RWPE2 (cell line): Measurements from ENCODE around the gene TRAIP.

Experiments
- ATAC-seq: fragments of 200-7000 bp; cut with Tn5 transposase; 3 replicates; pipeline ENCODE4 v1.9.1; 2021; ENCODE audit warnings: low read depth
- DNase-seq: peaks from one replicate; pipeline ENCODE4 v3.0.0-alpha.2; 2020; ENCODE audit warnings: low spot score
- H3K27ac ChIP-seq: fragments of 450-650 bp; 2 replicates; pipeline ENCODE4 v1.5.1; 2017; ENCODE audit warnings: mild to moderate bottlenecking; ENCODE audit not compliant: poor library complexity, severe bottlenecking
- H3K27me3 ChIP-seq: fragments of 250-450 bp; sonication (Bioruptor Pico); 2 replicates; pipeline ENCODE4 v1.5.1; 2021; ENCODE audit warnings: mild to moderate bottlenecking, moderate library complexity; ENCODE audit not compliant: insufficient read depth, poor library complexity, severe bottlenecking
- H3K36me3 ChIP-seq: fragments of 250-450 bp; sonication (Bioruptor Pico); 2 replicates; pipeline ENCODE4 v1.5.1; 2020; ENCODE audit warnings: low read depth, mild to moderate bottlenecking, moderate library complexity
- H3K4me1 ChIP-seq: fragments of 250-450 bp; sonication (Bioruptor Pico); 2 replicates; pipeline ENCODE4 v1.5.1; 2021; ENCODE audit warnings: mild to moderate bottlenecking, moderate library complexity; ENCODE audit not compliant: insufficient read depth, poor library complexity, severe bottlenecking
- H3K4me3 ChIP-seq: fragments of 250-450 bp; sonication (Bioruptor Pico); 2 replicates; pipeline ENCODE4 v1.5.1; 2021; ENCODE audit warnings: mild to moderate bottlenecking, moderate library complexity; ENCODE audit not compliant: severe bottlenecking
- H3K9me3 ChIP-seq: fragments of 250-450 bp; sonication (Bioruptor Pico); 2 replicates; pipeline ENCODE4 v1.5.1; 2021; ENCODE audit warnings: mild to moderate bottlenecking, moderate library complexity; ENCODE audit not compliant: severe bottlenecking
- TF ChIP-seq, protein P1 (sequence below): fragments of 450-650 bp; IDR thresholded peaks from one replicate; pipeline ENCODE4 v1.5.1; 2017; ENCODE audit warnings: mild to moderate bottlenecking, moderate library complexity; ENCODE audit not compliant: poor library complexity, severe bottlenecking

Gene TRAIP

DNA sequence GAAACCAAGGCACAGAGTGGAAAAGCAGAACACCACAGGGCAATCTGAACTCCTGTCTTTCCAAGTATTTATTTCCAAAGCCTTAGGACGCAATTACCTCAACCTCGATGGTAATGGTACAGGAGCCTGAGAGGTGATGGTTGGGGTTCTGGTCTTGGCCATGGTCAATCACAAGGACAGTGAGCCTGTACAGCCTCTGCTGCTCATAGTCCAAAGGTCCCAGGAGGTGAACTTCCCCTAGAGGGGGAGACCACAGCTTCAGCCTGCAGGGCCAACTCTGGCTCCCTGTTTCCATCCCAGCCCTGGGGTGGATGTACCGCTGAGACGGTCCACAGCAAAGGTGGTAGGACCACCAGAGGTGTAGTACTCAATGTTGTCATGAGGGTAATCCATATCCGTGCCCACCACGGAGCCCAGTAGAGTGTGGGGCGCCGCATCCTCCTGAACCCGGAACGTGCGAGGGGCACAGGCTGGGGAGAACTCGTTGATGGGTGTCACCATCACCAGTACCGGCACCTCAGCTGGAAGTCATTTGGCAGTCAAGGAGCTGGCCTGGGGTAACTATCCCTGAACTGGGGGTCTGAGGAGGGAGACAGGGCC, 62.8 kb downstream of the TRAIP start:
- TF ChIP-seq, protein P1, sequence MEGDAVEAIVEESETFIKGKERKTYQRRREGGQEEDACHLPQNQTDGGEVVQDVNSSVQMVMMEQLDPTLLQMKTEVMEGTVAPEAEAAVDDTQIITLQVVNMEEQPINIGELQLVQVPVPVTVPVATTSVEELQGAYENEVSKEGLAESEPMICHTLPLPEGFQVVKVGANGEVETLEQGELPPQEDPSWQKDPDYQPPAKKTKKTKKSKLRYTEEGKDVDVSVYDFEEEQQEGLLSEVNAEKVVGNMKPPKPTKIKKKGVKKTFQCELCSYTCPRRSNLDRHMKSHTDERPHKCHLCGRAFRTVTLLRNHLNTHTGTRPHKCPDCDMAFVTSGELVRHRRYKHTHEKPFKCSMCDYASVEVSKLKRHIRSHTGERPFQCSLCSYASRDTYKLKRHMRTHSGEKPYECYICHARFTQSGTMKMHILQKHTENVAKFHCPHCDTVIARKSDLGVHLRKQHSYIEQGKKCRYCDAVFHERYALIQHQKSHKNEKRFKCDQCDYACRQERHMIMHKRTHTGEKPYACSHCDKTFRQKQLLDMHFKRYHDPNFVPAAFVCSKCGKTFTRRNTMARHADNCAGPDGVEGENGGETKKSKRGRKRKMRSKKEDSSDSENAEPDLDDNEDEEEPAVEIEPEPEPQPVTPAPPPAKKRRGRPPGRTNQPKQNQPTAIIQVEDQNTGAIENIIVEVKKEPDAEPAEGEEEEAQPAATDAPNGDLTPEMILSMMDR: no peak
- no peaks in the 10 kb centered on the region for H3K9me3 ChIP-seq
- no peaks in the 10 kb centered on the region for H3K4me1 ChIP-seq
- no peaks in the 10 kb centered on the region for H3K27me3 ChIP-seq
- no peaks in the 10 kb centered on the region for H3K36me3 ChIP-seq
- ATAC-seq (no peak), DNase-seq (no peak)
- H3K27ac ChIP-seq: no peak overlapping the region
- no peak overlapping the region for H3K4me3 ChIP-seq

DNA sequence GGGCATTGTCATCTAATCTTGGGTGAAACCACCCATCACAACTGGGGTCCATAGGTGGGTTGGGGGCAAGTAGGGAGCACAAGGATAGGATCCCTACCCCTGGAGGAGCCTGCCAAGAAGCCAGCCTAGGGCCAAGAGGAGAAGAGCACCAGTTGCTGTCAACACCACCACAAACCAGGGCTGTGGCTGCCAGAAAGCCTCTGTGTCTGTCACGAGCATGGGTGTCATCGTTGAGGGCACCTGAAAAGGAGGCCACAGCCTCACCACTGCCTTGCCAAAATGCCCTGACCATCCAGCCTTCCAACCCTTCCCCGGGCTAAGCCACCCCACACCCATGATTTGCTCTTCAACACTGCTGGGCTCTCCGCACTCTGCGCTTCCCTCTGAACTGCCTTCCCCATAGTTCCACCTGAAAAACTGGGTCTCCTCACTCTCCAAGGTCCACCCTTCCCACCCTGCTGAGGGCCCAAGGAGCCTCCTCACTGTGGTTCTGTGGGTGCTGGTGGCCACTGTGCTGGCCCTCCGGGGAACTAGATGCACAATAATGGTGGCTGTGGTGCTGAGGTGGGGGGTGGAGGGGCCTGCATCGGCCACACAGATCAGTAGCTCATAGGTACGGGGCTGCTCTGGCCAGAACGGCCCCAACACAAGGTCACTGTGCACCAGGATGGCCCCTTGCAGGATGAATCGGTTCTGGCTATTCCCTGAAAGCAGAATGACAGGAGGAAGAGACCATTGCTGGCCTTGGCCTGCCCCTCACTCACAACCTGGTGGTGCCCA, 63.8 kb downstream of the TRAIP start:
- H3K27me3 ChIP-seq: no peaks in the 10 kb centered on the region

DNA sequence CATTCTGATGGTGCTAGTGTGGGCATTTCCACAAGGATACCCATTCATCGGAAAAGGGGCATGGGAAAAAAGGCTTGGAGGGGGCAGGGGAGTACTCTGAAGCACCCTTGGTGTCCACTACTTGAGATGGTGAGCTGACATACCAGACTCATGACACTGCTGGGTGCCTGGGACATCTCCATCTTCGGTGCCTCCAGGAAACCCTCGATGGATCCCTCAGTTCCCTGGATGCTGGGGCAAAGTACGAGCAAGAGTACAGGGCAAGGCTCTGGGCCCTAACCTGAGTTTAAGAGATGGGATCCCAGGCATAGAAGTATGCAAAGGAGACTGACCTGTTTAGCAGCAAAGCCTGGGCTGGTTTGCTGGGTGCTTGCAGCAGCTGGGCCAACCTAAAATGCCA, 64.8 kb downstream of the TRAIP start:
- Histone ChIP-seq H3K4me1 (peaks cover 4% of the 10 kb centered on the region), H3K27ac (no peak overlapping the region), H3K9me3 (no peaks in the 10 kb centered on the region), H3K27me3 (no peaks in the 10 kb centered on the region), H3K36me3 (no peaks in the 10 kb centered on the region), H3K4me3 (no peak overlapping the region)
- DNase-seq: peak; percentile 19
- ATAC-seq: 0 out of 3 replicates have a peak, but pooled peaks have one; percentile 14
- TF ChIP-seq, protein P1: no peak

More for the DNA sequence above, 63.8 kb downstream of the TRAIP start:
- Histone ChIP-seq H3K27ac (no peak overlapping the region), H3K36me3 (no peaks in the 10 kb centered on the region), H3K9me3 (no peaks in the 10 kb centered on the region), H3K4me3 (no peak overlapping the region), H3K4me1 (no peaks in the 10 kb centered on the region)
- peak; percentile 14 for DNase-seq
- TF ChIP-seq, protein P1: no peak
- ATAC-seq: no peak

DNA sequence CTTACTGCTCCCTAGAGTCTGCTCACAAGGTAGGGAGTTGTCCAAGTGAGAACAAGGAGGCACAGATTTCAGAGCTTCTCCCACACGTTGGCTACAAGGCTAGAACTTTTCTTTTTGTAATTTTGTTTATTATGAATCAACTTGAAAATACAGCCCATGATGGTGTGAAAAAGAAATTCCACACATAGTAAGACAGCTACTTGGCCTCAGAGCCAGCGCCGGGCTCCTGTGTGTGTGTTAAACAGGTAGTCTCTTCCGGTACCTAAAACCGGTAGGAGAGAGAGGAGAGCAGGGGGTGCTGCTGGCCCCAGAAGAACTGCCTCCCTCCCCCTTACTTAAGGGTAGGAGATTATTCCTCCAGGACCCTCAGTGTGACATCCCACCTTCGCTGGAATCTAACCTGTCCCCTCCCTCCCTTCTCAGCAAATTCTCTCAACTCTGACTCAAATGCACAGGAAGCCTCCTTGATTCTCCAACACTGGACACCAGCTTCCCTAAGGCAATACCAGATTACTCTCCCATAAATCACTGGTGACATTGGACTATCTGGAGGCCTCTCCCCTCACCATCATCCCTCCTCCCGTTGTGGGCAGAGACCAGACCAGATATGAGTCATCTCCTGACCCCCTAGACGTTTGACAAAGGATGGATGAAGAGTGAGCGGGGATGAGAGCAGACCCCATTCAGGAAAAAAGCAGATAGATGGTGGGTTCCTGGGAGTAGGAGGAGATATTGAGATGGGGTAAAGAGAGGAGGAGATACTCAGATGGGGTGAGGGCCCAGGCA, 65.5 kb downstream of the TRAIP start:
- Histone ChIP-seq H3K9me3 (no peaks in the 10 kb centered on the region), H3K4me3 (no peak overlapping the region), H3K36me3 (no peaks in the 10 kb centered on the region), H3K4me1 (peaks cover 4% of the 10 kb centered on the region), H3K27me3 (no peaks in the 10 kb centered on the region), H3K27ac (no peak overlapping the region)
- DNase-seq (no peak), ATAC-seq (no peak)
- TF ChIP-seq, protein P1: no peak
